GM18861 (cell line): ENCODE results near the gene GJB3.
"Not testable (repeated sequence)": the region's sequence is repeated elsewhere in the genome, so short reads cannot be mapped to it uniquely, and the experiment has no call there.

Source experiments
- ATAC-seq: cut with Tn5 transposase; IDR thresholded peaks from one replicate; pipeline ENCODE4 v1.9.1; 2021; ENCODE audit not compliant: unreplicated experiment

The GJB3 gene

DNA sequence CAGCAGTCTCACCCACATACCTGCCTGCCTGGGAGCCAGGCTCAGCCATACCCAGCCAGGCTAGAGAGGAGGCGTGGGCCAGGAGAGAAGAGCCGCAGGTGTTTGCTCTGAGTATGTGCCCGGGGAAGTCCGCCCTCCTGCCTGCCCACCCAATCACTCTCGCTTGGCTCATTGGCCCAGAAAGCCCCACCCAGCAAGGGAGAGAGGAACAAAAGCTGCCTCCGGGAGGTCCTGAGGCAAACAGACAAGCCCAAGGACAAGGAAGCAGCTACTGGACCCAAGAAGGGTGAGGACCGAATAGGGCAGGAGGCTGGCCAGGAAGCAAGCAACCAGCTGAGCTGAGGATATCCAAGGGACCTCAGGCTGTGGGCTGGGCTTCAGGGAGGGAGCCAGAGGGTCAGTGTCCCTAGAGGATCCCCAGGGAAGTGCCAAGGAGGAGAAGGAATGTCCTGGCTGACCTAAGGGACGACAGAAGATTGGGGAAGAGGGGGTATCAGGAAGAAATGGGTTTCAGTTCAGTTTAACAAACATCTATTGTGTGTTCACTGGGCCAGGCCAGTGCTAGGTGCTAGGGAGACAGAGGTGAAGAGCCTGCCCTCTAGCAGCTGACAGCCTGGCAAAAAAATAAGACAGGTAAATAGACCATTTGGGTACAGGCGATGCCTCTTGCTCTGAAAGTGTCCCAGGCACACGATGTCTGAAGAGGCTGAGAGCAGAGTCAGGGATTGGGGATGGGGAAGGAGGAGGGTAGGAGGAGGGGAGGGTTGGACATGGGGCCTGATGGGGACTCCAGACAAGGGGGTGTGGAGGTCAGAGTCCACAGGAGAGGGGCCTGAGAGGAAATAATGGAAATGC, 21.3 kb upstream of the GJB3 start, which contains the start of gene GJB4:
Gene GJB4 (plus strand): TSS at position 238 of the 855 bp plus-strand sequence. CDS start 1,515 bp downstream, outside the sequence.
- ATAC-seq, result no peak

DNA sequence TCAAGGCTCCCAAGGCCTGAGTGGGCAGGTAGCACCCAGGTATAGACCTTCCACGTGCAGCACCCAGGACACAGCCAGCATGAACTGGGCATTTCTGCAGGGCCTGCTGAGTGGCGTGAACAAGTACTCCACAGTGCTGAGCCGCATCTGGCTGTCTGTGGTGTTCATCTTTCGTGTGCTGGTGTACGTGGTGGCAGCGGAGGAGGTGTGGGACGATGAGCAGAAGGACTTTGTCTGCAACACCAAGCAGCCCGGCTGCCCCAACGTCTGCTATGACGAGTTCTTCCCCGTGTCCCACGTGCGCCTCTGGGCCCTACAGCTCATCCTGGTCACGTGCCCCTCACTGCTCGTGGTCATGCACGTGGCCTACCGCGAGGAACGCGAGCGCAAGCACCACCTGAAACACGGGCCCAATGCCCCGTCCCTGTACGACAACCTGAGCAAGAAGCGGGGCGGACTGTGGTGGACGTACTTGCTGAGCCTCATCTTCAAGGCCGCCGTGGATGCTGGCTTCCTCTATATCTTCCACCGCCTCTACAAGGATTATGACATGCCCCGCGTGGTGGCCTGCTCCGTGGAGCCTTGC, 19.7 kb upstream of the GJB3 start:
- no peak for ATAC-seq

- no peak for ATAC-seq
Measured at GRCh38 chr1:34761776-34762307, 19.2 kb upstream of the GJB3 start.

- ATAC-seq, result no peak
Measured at GRCh38 chr1:34762474-34763141, 18.4 kb upstream of the GJB3 start.

DNA sequence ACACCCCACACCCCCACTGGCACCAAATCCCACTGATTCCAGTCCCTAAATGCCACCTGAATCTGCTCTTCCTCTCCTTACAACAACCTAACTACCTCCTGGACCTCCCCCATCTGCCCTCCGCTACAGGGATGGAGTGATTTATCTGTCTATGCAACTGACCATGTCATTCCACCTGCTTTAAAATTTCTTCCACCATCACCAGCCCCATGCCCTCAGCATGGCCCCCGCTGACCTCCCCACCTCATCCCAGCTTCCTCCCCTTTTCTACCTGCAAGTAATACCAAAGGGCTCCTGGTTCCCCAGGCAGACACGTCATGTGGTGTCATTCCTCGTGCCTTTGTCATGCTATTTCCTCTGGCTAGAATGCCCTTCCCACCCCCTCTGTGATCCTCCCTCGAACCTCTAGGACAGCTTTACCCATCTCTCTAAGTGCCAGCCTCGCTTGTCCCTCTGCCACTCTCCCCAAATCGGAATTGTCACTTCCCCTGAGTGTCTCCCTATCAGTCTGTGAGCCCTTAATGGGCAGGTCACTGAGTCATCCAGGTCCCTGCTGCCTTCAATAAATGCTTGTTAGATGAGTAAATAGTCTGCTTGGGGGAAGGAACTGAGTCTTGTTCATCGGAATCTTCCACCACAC, 17.8 kb upstream of the GJB3 start:
- no peak for ATAC-seq

GRCh38 chr1:34768856-34769255, 12.2 kb upstream of the GJB3 start:
- ATAC-seq, result no peak

- no peak for ATAC-seq
Measured at GRCh38 chr1:34770891-34771504, 10.0 kb upstream of the GJB3 start.

- ATAC-seq, result no peak
Measured at GRCh38 chr1:34771573-34772371, 9.2 kb upstream of the GJB3 start.

DNA sequence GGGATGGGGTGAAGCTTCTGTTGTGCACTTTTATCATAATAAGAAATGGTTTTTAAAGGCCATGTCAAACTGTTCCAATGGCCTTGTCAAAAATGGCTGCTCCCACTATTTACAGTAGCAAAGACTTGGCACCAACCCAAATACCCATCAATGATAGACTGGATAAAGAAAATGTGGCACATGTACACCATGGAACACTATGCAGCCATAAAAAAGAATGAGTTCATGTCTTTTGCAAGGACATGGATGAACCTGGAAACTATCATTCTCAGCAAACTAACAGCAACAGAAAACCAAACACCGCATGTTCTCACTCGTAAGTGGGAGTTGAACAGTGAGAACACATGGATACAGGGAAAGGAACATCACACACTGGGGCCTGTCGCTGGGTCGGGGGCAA, 7.9 kb upstream of the GJB3 start:
- not testable (repeated sequence) for ATAC-seq

- no peak for ATAC-seq
Measured at GRCh38 chr1:34774957-34775356, 6.1 kb upstream of the GJB3 start.

DNA sequence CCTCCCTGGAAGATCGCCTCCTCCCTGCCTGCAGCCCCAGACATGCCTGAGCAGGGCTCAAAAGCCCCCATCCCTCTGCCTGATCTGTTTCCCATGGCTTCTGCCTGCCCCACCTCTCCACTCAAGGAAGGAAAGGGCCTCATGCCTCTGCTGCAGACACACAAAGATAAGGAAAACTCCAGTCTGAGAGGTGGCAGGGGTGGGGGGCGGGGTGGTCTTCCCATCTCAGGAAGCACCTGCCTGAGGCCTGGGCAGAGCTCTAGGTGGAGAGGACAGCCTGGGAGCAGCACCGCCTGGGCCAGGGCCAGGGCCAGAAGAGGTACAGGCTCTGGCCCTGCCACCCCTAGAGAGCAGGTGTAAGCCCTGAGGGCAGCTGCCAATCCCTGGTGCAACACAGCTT, 4.1 kb upstream of the GJB3 start:
- ATAC-seq, result no peak

- ATAC-seq, result no peak
Measured at GRCh38 chr1:34777519-34778321, 3.3 kb upstream of the GJB3 start.

DNA sequence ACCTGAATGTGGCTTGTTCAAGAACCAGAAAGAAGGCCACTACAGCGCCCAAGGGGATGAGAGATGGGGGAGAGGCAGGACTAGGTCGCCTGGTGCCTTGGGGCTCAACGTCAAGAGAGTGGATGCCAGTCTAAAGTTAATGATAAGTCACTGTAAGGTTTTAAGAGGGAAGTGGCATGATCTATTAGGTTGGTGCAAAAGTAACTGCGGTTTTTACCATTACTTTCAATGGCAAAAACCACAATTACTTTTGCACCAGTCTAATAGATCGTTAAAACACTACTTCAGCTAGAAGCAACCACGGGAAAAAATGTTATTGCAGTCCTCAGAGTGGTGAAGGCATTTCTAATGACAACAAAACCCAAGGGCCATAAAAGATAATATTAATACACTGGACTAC, 2.6 kb upstream of the GJB3 start:
- no peak for ATAC-seq

- no peak for ATAC-seq
Measured at GRCh38 chr1:34779005-34779404, 2.0 kb upstream of the GJB3 start.

DNA sequence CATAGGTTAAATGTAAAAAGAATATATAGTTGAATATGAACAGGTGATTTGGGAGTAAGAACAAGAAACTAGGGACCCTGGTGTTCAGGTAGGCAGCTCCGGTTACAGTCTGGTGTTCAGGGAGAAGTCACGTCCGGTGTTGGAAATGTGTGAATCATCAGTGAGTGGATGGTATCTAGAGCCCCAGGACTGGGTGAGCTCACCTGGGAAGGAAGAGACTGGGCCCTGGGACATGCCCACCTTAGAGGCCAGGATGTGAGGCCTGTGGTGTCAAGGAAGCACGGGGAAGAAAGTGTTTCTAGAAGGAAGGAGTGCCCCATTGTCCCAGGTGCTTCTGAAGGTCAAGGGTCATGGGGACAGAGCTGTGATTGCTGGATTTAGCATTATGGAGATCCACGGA, 1.5 kb upstream of the GJB3 start:
- ATAC-seq, result no peak

- ATAC-seq, result no peak
Measured at GRCh38 chr1:34779962-34780361, 1.1 kb upstream of the GJB3 start.

DNA sequence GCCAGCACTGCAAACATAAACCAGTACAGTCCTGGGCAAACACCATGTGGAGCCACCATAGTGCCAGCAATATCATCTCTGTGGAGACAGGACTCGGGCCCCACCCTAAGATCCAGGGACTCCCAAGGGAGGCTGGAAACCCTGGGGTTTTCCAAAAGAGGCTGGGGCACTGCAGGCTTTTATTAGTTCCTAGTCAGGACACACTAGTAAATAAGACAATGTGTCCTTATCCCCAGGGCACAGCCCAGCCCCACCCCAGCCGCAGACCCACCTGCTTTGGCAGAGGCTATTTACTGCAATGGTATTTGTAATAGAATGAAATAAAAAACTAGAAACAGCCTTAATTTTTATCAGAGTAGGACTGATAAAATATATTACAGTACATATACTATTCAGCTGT, 486 bp upstream of the GJB3 start:
- no peak for ATAC-seq

DNA sequence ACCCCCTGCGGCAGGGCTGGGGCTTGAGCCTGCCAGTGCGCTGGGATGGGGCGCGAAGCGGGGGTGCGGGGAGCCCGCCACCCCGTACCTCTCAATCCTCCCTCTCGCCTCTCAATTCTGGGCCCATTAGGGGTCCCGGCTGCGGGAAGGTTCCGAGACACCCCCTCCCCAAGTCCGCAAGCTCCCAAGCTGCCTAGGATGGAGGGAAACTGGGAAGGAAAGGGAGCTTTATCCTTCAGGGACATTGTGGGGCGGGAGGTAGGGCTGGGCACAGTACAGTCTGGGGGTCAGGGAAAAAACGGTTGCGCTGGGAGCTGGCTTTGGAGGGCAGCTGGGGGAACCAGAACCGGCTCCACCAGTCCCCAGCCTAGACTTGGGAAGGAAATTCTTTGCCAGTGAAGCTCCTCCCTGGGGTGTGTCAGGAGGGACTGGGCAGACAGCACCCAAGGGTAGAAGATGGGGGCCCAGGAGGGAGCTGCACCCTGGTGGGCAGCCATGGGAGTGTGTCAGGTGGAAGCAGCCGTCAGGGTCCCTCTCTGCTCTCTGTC, 904 bp downstream of the GJB3 start:
- no peak for ATAC-seq

- no peak for ATAC-seq
Measured at GRCh38 chr1:34784751-34785221, 3.8 kb downstream of the GJB3 start.
